ENCODE measurements around the gene SPAG17. TPM values are rescaled to one million over a fixed set of nuclear protein-coding genes. Genes with fewer than 3 reads are reported as not detected.
A peak's percentile ranks its signal among the peaks of the same experiment; 100 is the strongest.

SPAG17 gene
- total RNA-seq, 1 donor: 0.09 TPM

DNA sequence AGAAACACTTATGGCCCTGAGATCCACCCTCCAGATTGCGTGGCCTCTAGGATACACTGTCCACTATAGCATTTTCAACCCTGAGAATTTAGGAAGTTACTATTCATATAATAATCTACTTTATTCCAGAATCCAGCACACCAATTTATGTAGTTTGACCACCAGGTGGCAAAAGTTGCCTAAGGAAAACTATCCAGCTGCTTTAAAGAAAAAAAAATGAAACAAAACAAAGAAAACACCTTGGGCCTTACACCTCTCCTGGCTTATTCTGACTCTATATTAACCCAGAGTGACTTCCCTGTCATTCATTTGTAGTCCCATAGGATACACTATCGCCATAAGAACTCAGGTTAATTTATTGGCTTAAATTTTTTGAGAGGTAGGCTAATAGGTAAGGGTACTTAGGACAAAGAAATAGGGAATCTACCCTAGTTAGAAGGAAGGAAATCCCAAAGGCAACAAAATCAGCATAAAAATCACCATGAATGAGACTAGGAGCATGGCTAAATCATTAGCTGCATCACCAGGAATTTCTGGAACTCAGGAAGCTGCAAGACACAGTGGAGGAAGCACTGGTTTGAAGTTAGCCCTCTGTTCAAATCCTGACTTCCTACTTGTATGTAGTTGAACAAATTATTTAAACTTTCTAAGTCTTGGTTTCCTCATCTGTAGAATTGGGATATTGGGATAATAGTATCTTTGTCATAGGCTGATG lies 107.5 kb downstream of the SPAG17 start:
- peak; percentile 69 for DNase-seq (ENCODE audit: low read depth)
- H3K4me3 ChIP-seq (ENCODE audit: low read depth, low read length): no peak overlapping the region
- peak; percentile 57 for TF ChIP-seq CTCF (IDR thresholded peaks at IDR 0.05; ENCODE audit: insufficient read depth, low read length)

GRCh38 chr1:118075116-118075515 lies 109.9 kb downstream of the SPAG17 start:
- peak; percentile 8 for DNase-seq (ENCODE audit: low read depth)
- no peak overlapping the region for H3K4me3 ChIP-seq (ENCODE audit: low read depth, low read length)
- no peak for TF ChIP-seq CTCF (IDR thresholded peaks at IDR 0.05; ENCODE audit: insufficient read depth, low read length)

DNA sequence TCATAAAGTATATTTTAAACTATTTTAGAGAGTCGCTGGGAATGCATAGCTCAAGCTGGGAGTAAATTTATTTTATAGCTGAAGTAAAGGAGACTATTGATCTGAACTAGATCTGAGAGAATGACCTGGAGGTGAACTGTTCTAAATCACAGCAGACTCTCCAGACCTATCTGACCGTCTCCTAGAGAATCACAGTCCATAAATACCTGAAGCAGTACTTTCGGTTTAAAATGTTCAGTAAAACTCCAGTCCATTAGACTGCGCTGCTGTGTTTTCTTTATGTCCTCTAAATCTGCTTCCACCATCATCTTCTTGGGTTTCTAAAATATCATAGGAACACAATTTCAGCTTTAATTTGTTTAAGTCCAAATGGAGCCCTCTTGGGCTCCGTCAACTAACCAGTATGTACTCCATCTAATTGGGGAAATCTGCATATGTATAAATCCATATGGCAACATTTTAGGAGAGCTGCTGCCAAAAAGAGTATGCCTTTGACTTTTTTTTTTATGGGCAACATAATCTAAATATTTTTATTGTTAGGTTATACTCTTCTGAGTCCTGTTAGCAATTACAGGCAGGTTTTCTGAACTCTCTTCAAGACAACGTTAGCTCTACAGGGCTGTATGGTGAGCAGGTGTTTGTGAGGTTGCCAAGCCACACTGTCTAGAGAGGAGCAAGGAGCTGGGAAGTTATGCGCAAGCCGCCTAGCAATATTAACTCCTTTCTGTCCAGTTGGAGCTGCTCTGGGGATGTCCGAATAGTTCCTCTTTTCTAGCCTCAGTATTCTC lies 111.2 kb downstream of the SPAG17 start:
- no peak for TF ChIP-seq CTCF (IDR thresholded peaks at IDR 0.05; ENCODE audit: insufficient read depth, low read length)
- H3K4me3 ChIP-seq (ENCODE audit: low read depth, low read length): no peak overlapping the region
- DNase-seq (ENCODE audit: low read depth): no peak

DNA sequence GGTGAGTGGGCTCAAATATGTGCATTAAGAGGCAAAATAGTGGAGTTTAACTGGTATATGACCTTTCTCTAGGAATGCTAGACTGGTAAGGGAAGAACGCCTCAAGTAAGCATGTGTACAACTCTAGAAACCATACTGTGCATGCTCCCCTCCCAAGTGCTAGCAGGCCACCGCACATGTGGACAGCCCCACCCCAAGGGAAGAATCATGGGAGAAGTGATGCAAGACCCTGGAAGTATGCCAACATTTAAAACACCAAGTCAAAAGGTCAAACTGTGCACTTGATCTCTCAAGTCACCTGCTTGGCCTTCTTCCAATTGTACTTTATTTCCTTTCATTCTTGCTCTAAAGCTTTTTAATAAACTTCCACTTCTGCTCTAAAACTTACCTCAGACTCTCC lies 135.0 kb downstream of the SPAG17 start:
- H3K4me3 ChIP-seq (ENCODE audit: low read depth, low read length): no peak overlapping the region
- DNase-seq (ENCODE audit: low read depth): no peak
- TF ChIP-seq CTCF (IDR thresholded peaks at IDR 0.05; ENCODE audit: insufficient read depth, low read length): no peak

GRCh38 chr1:118047650-118048224 lies 137.3 kb downstream of the SPAG17 start:
- no peak for DNase-seq (ENCODE audit: low read depth)
- TF ChIP-seq CTCF (IDR thresholded peaks at IDR 0.05; ENCODE audit: insufficient read depth, low read length): no peak
- no peak overlapping the region for H3K4me3 ChIP-seq (ENCODE audit: low read depth, low read length)

DNA sequence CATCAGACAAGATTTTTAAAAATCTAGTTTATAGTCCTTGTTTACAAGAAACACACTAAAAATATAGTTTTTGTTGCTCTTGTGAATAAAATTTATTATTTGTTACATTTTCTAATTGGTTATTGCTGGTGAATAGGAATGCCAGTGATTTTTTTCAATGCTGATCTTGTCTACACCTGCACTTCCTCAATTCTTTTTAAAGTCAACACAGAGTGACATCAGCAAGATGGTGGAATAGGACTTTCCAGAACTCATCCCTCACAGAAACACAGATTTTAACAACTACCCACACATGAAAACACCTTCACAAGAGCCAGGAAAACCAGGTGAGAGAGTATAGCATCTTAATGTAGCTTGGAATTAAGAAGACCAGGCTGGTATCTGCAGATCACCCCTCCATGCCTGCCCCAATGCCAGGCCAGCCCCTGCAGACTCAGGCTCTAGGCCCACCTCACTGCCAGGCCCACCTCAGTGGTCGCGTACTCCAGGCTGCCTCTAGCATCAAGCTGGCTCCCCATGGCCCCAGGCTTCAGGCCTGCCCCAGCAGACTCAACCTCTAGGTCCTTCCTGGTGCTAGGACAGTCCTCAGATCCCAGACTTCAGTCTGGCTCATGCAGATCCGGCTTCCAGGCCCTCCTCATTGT lies 137.9 kb downstream of the SPAG17 start:
- no peak for DNase-seq (ENCODE audit: low read depth)
- no peak for TF ChIP-seq CTCF (IDR thresholded peaks at IDR 0.05; ENCODE audit: insufficient read depth, low read length)
- no peak overlapping the region for H3K4me3 ChIP-seq (ENCODE audit: low read depth, low read length)
